NCI-H1417 treated with DMSO at 0.1 percent for 48 hours (cell line): ENCODE data around the gene FYCO1.

Source experiments
- DNase-seq: peaks from one replicate; lab custom pipeline; 2025; lab: John Stamatoyannopoulos, UW

Gene FYCO1

GRCh38 chr3:45943207-45943846, 52.3 kb downstream of the FYCO1 start, which contains the start of gene CXCR6:
CXCR6 (plus strand) TSS chr3:45943464; CDS start chr3:45946482, 3,018 bp downstream.
- DNase-seq: no peak

- no peak for DNase-seq
Measured at GRCh38 chr3:45942051-45942825, 53.4 kb downstream of the FYCO1 start.

GRCh38 chr3:45940781-45941365, 54.8 kb downstream of the FYCO1 start:
- no peak for DNase-seq

- no peak for DNase-seq
Measured at GRCh38 chr3:45940004-45940780, 55.4 kb downstream of the FYCO1 start.

- no peak for DNase-seq
Measured at GRCh38 chr3:45939341-45939771, 56.3 kb downstream of the FYCO1 start.

GRCh38 chr3:45938864-45939263, 56.8 kb downstream of the FYCO1 start:
- DNase-seq: peak; percentile 6

GRCh38 chr3:45938043-45938435, 57.6 kb downstream of the FYCO1 start:
- DNase-seq: no peak

GRCh38 chr3:45937206-45938042, 58.2 kb downstream of the FYCO1 start:
- DNase-seq: no peak

- DNase-seq: no peak
Measured at GRCh38 chr3:45936261-45936660, 59.4 kb downstream of the FYCO1 start.

- DNase-seq: no peak
Measured at GRCh38 chr3:45933591-45933990, 62.0 kb downstream of the FYCO1 start.

- DNase-seq: no peak
Measured at GRCh38 chr3:45932112-45932511, 63.5 kb downstream of the FYCO1 start.

- DNase-seq: no peak
Measured at GRCh38 chr3:45931496-45931895, 64.1 kb downstream of the FYCO1 start.

- DNase-seq: no peak
Measured at GRCh38 chr3:45929042-45929679, 66.5 kb downstream of the FYCO1 start.

- no peak for DNase-seq
Measured at GRCh38 chr3:45927881-45928280, 67.7 kb downstream of the FYCO1 start.

GRCh38 chr3:45923755-45924154, 71.9 kb downstream of the FYCO1 start:
- DNase-seq: no peak

- DNase-seq: no peak
Measured at GRCh38 chr3:45922950-45923590, 72.6 kb downstream of the FYCO1 start.

- DNase-seq: no peak
Measured at GRCh38 chr3:45922039-45922326, 73.6 kb downstream of the FYCO1 start.

GRCh38 chr3:45921158-45922038, 74.2 kb downstream of the FYCO1 start:
- no peak for DNase-seq

- no peak for DNase-seq
Measured at GRCh38 chr3:45917146-45917898, 78.3 kb downstream of the FYCO1 start.
